DOHH2 (cell line): Measurements from ENCODE around the gene TJP2.

ENCODE experiments used
- H3F3A ChIP-seq: fragments of 200-600 bp; sonication (generic), shearing (Covaris generic); 2 replicates; pipeline ENCODE4 v1.6.0; 2016; ENCODE audit warnings: antibody characterized with exemption, mild to moderate bottlenecking; ENCODE audit not compliant: control insufficient read depth, insufficient read depth
- H3K27ac ChIP-seq: fragments of 200-600 bp; sonication (generic); 2 replicates; pipeline ENCODE4 v1.5.1; 2014; ENCODE audit warnings: low read depth, mild to moderate bottlenecking, low read length, moderate library complexity
- H3K27me3 ChIP-seq: fragments of 200-600 bp; sonication (generic); 2 replicates; pipeline ENCODE4 v1.6.1; 2014; ENCODE audit warnings: mild to moderate bottlenecking, low read length, mixed read lengths; ENCODE audit not compliant: control insufficient read depth
- H3K36me3 ChIP-seq: fragments of 200-600 bp; sonication (generic); 2 replicates; pipeline ENCODE4 v1.6.1; 2014; ENCODE audit warnings: mild to moderate bottlenecking, low read length, moderate library complexity, mixed read lengths; ENCODE audit not compliant: control insufficient read depth
- H3K4me1 ChIP-seq: fragments of 200-600 bp; sonication (generic); 2 replicates; pipeline ENCODE4 v1.6.1; 2014; ENCODE audit warnings: mild to moderate bottlenecking, low read length, mixed read lengths; ENCODE audit not compliant: control insufficient read depth
- H3K4me2 ChIP-seq: fragments of 200-600 bp; sonication (generic); 2 replicates; pipeline ENCODE4 v1.6.0; 2014; ENCODE audit warnings: mild to moderate bottlenecking, low read length, moderate library complexity
- H3K4me3 ChIP-seq: fragments of 200-600 bp; sonication (generic); 2 replicates; pipeline ENCODE4 v1.5.1; 2014; ENCODE audit warnings: mild to moderate bottlenecking, low read length, mixed read lengths
- H3K79me2 ChIP-seq: fragments of 200-600 bp; sonication (generic); 2 replicates; pipeline ENCODE4 v1.6.1; 2014; ENCODE audit warnings: mild to moderate bottlenecking, low read length, mixed read lengths; ENCODE audit not compliant: control insufficient read depth
- H3K9me2 ChIP-seq: fragments of 200-600 bp; sonication (generic); replicated peaks from 2 replicates; pipeline ENCODE4 v1.6.1; 2014; ENCODE audit warnings: mild to moderate bottlenecking, low read length, mixed read lengths; ENCODE audit not compliant: control insufficient read depth
- H3K9me3 ChIP-seq: fragments of 200-600 bp; sonication (generic); 2 replicates; pipeline ENCODE4 v1.6.1; 2014; ENCODE audit warnings: antibody characterized with exemption, low read length, mixed read lengths; ENCODE audit not compliant: control insufficient read depth, insufficient read depth
- H4K20me1 ChIP-seq: fragments of 200-600 bp; sonication (generic); 2 replicates; pipeline ENCODE4 v1.6.0; 2014; ENCODE audit warnings: low read depth, mild to moderate bottlenecking, antibody characterized with exemption, low read length, moderate library complexity; ENCODE audit not compliant: control insufficient read depth, insufficient read depth
- EZH2phosphoT487 ChIP-seq: fragments of 200-600 bp; sonication (generic); IDR thresholded peaks from 2 replicates; pipeline ENCODE4 v1.6.1; 2017; ENCODE audit warnings: borderline replicate concordance, mild to moderate bottlenecking, antibody characterized with exemption, low read length, moderate library complexity, mixed read lengths
- TF ChIP-seq, protein P1 (sequence below): fragments of 200-600 bp; sonication (generic); IDR thresholded peaks from one replicate; pipeline ENCODE4 v1.5.1; 2014; ENCODE audit warnings: antibody characterized with exemption, mild to moderate bottlenecking, low read depth, low read length; ENCODE audit not compliant: poor library complexity, severe bottlenecking

TJP2 gene

DNA sequence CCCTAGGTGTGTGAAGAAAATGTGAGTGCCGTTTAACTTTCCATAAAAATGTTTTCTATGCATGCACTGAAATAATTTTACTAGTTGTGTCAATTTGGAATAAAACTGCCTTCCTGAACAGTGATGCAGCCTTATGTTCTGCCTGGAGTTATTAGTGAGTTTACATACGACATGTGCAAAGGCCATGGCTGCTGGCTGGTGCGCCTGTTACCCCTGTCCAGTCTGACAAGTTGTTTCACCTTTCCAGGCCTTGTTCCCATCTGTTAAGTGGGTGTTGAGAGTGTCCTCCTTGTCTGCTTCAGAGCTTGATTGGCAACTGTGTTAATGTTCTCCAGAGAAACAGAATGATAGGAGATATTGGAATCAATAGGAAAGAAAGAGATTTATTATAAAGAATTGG, 60.6 kb downstream of the TJP2 start:
- Histone ChIP-seq H3K4me1 (no peaks in the 10 kb centered on the region), H3K4me2 (no peak overlapping the region), H3K27me3 (no peaks in the 10 kb centered on the region), H3K9me3 (no peaks in the 10 kb centered on the region), H3K27ac (no peak overlapping the region), H3K9me2 (no peaks in the 10 kb centered on the region), H3K36me3 (peaks cover 30% of the 10 kb centered on the region), H4K20me1 (no peaks in the 10 kb centered on the region), H3K4me3 (no peak overlapping the region), H3K79me2 (no peaks in the 10 kb centered on the region), H3F3A (no peaks in the 10 kb centered on the region)
- TF ChIP-seq EZH2phosphoT487, result no peak
- TF ChIP-seq, protein P1, sequence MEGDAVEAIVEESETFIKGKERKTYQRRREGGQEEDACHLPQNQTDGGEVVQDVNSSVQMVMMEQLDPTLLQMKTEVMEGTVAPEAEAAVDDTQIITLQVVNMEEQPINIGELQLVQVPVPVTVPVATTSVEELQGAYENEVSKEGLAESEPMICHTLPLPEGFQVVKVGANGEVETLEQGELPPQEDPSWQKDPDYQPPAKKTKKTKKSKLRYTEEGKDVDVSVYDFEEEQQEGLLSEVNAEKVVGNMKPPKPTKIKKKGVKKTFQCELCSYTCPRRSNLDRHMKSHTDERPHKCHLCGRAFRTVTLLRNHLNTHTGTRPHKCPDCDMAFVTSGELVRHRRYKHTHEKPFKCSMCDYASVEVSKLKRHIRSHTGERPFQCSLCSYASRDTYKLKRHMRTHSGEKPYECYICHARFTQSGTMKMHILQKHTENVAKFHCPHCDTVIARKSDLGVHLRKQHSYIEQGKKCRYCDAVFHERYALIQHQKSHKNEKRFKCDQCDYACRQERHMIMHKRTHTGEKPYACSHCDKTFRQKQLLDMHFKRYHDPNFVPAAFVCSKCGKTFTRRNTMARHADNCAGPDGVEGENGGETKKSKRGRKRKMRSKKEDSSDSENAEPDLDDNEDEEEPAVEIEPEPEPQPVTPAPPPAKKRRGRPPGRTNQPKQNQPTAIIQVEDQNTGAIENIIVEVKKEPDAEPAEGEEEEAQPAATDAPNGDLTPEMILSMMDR, result no peak

DNA sequence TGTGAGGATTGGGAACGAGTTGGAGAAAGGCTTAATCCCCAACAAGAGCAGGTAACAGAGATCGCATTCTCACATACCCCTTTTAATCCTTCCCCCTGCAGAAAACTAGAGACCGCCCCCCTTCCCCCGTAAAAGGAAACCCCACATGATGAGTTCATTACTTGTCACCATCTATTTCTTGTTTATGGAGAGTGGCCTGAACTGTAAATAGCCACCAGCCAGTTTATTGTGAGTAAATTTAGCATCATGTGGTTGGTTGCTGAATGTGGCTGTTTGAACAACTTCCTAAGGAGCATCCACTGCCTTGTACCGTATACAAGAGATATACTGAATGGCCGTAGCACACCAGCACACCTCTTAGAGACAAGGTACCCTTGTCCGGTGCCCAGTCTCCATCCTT, 62.1 kb downstream of the TJP2 start:
- H3K4me1 ChIP-seq, result no peaks in the 10 kb centered on the region
- no peak overlapping the region for H3K4me3 ChIP-seq
- no peaks in the 10 kb centered on the region for H3K27me3 ChIP-seq
- H4K20me1 ChIP-seq, result no peaks in the 10 kb centered on the region
- TF ChIP-seq, protein P1, result no peak
- no peak for TF ChIP-seq EZH2phosphoT487
- no peak overlapping the region for H3K4me2 ChIP-seq
- H3F3A ChIP-seq, result no peaks in the 10 kb centered on the region
- peaks cover 33% of the 10 kb centered on the region for H3K36me3 ChIP-seq
- H3K9me2 ChIP-seq, result no peaks in the 10 kb centered on the region
- H3K79me2 ChIP-seq, result no peaks in the 10 kb centered on the region
- no peak overlapping the region for H3K27ac ChIP-seq
- H3K9me3 ChIP-seq, result no peaks in the 10 kb centered on the region

DNA sequence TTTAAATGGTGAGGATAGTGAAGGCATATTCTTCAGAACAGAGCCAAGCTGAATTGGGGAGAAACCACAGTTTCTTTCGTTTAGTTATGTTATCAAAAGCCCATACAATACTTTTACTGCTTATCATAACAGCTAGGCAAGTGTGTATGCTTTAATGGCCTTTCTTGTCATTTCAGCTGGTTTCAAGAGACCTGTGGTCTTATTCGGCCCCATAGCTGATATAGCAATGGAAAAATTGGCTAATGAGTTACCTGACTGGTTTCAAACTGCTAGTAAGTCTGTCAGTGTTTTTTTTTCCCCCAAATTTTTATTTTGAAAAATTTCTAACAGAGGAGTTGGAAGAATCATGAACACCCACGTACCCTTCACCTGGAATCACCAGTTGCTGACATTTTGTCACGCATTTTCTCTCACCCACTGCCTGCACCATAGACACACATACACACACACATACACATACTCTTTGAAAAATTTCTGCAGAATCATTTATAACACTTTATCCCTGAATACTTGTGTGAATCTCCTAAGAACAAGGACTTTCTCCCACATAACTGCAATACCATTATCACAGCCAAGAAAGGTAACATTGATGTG, 63.7 kb downstream of the TJP2 start:
- H3K9me3 ChIP-seq, result no peaks in the 10 kb centered on the region
- no peaks in the 10 kb centered on the region for H4K20me1 ChIP-seq
- H3K27me3 ChIP-seq, result no peaks in the 10 kb centered on the region
- H3F3A ChIP-seq, result no peaks in the 10 kb centered on the region
- no peaks in the 10 kb centered on the region for H3K4me1 ChIP-seq
- peaks cover 33% of the 10 kb centered on the region for H3K36me3 ChIP-seq
- TF ChIP-seq EZH2phosphoT487, result no peak
- TF ChIP-seq, protein P1, result no peak
- no peak overlapping the region for H3K4me3 ChIP-seq
- H3K27ac ChIP-seq, result no peak overlapping the region
- H3K4me2 ChIP-seq, result no peak overlapping the region
- H3K9me2 ChIP-seq, result no peaks in the 10 kb centered on the region
- H3K79me2 ChIP-seq, result no peaks in the 10 kb centered on the region
